ENCODE data around the gene BEND7.

Gene BEND7

GRCh38 chr10:13520194-13520593 lies 8.6 kb downstream of the BEND7 start:
- DNase-seq, result no peak

DNA sequence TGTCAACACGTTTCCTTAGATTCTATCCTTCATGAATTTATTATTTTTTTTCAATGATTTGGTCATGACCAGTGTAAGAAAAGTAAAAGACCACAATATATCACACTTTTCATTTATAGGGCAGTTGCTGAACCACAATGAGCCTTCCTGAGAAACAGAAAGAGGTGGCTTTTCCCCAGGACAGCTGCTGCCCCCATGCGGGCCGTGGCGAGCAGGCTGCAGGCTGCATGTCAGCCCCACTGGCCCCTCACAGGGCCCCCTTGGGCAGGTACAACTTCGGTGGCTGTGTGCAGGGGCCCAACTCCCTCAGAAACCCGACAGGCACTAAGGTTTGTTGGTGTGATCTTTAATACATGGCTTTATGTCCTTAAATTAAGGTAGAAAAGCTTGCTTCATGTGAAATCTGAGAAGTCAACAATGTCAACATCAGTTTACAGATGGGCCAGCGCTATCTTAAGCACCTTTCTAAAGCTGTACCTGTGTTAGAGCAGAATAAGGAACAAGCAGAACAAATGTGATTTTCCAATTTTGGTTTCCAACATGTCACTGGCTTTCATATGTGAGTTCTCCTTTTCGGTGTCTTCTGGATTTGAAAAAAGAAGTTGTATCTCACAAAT lies 10.6 kb downstream of the BEND7 start:
- DNase-seq, result no peak

DNA sequence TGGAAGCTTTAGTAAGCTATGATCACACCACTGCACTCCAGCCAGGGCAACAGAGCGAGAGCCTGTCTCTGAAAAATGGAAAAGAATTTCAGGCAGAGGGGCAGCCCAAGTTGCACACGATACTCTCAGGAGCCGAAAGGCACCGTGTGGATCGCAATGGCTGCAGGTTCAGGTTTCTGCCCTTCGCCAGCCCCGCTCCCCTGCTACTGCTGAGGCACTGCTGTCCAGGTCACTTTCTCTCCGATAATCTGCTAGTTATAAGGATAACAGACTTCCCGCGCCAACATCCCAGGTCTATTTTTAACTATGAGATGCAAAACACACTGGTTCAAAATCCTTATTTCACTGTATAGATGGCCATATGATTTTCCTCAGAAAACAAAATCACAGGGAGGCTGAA lies 11.1 kb downstream of the BEND7 start:
- DNase-seq, result no peak

DNA sequence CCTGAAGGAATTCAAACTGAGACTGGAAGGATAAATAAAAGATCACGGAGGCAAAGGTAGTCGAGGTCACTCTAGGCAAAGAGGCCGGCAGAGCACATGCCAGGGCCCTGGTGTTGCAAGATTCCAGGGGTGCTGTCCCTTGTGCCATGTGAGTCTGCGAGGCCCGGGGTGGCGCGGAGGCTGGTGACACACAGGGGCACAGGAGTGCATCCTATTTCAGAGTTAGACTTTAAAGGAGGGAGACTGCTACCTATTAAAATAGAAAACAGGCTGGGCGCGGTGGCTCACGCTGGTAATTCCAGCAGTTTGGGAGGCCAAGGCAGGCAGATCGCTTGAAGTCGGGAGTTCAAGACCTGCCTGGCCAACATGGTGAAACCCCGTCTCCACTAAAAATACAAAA lies 12.6 kb downstream of the BEND7 start:
- no peak for DNase-seq

GRCh38 chr10:13515467-13515866 lies 13.3 kb downstream of the BEND7 start:
- DNase-seq, result no peak

DNA sequence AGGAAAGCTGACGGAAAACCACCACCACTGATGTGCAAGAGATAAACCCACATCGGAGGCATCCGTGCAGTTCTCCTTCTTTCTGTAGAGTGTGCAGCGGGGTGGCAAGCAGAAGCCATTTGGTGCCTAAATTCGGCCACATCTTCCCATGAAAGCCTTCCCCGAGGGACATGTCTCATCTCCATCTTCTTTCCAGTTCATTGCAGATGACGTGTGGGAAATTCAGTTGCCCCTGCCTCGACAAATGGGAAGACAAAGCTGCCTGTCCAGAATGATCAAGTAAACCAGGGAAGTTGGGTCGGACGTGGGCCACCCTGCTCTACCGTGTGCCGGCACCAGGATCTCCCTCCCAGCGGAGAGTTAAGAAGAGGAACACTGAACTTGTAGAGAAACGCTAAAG lies 14.5 kb downstream of the BEND7 start:
- DNase-seq, result no peak

- no peak for DNase-seq
Observed at GRCh38 chr10:13512564-13512963, 16.2 kb downstream of the BEND7 start.

DNA sequence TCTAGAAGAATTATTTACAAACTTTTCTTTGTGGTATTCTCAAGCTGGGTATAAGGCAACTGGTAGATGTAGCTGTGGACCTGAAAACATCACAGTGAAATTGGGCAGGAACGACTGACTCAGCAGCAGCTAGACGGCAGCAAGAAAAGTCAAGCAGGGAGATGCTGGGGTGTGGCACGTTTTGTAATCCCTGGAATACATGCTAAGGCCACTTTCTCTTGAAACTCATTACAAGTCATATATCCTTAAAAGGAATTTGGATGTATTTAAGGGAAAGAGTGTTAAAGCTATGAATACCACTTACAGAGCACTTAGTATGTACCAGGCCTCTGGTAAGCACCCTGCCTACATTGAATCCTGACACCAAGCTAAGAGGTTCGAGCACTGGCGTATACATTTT lies 17.4 kb downstream of the BEND7 start:
- DNase-seq, result no peak

DNA sequence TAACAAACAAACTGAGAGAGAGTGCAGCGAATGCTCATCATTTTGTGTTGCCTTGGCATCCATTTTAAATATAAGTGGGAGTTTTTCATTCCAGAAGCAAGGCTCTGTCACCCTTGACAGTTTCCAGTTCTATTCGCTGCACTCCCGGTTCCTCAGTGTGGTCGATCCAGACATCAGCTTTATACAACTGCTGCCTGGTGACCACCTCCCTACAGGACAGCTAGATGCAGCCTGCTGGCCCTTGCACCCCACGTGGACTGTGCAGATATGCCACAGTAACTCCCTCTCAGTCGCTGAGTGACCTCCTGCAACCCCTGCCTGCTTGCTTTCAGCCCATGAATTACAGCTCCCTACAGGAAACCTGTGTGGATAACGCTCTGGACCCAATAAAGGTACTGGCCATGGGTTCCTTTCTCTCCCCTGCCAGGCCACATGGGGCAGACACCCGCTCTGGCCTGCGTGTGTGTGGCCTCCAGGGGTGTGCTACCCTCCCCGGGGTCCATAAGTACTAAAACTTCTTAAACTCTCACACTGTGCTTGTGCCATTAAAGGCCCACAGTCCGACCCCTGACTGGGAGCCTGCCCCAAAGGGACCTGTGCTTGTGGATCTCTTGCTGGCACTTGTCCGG lies 23.6 kb downstream of the BEND7 start:
- no peak for DNase-seq

GRCh38 chr10:13503745-13504463 lies 24.9 kb downstream of the BEND7 start:
- no peak for DNase-seq

DNA sequence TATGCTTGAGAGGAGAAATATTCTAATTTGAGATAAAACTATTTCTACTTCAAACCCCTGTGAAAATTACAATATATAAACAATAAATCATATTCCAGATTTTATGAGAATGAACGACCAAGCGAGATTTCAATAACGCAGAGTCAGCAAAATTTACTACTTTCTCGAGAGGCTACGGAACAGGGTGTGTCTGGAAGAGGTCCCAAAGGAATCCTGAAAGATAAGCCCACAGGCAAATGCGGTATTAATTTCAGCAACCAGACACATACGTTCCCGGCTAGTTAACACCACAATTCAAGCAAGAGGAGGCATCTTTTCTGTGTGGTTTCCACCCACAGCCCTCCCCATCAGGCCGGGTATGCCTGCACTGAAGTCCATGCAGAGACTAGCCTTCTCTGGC lies 26.4 kb downstream of the BEND7 start:
- DNase-seq, result no peak

DNA sequence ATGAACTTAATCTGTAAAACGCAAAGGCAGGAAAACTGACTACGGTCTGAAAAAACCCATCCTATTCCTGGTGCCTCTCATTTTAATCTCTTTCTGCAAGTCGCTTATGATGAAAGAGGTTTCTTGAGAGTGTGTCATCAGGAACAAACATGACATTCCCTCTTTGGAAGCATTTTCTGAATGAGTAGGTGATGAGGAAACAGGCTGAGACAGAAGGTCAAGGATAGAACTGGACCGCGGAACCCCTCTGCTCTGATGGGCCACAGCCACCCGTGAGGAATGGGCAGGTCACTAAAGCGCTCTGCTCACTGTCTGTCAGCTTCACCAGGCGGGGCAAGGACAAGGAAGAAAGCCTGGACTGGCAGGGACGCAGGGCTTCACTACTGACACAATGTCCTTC lies 28.6 kb downstream of the BEND7 start:
- no peak for DNase-seq

DNA sequence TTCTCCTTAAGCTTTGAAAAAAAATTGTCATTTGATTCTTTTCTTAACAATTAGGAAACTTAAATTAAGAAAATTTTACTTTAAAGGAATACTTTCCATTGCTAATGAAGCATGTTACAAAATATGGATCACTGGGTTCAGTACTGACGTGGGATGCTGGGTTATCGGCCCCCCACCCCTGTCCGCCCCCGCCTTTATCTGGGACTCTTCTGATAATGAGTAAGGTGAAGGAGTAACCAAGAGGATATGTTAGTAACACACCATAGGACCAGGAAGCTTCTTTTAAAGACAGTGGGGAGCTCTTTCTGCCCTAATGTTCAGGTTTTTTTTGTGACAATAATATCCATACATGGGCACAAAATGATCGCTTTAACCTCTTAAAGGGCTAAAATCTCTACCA lies 29.7 kb downstream of the BEND7 start:
- no peak for DNase-seq

- DNase-seq, result no peak
Observed at GRCh38 chr10:13496931-13497330, 31.9 kb downstream of the BEND7 start.

DNA sequence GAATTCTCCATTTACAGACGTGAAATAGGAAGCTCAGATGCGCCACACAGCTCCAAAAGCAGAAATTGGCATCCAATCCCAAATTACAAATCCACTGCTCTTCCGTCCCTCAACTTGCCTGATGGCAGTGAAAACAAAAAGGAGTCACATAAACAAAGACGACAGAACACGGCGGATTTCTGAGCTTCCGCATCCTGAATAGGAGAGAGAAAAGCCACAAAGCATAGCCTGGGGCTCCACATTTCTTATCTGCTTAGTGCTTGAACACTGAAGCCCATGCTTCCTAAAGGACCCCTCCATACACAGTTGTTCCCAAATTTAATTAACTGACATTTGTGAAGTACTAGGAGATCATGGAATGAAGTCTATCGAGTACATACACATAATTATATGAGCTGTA lies 32.6 kb downstream of the BEND7 start:
- DNase-seq, result no peak

GRCh38 chr10:13492493-13493180 lies 36.2 kb downstream of the BEND7 start:
- no peak for DNase-seq

GRCh38 chr10:13491747-13492360 lies 37.0 kb downstream of the BEND7 start:
- no peak for DNase-seq

DNA sequence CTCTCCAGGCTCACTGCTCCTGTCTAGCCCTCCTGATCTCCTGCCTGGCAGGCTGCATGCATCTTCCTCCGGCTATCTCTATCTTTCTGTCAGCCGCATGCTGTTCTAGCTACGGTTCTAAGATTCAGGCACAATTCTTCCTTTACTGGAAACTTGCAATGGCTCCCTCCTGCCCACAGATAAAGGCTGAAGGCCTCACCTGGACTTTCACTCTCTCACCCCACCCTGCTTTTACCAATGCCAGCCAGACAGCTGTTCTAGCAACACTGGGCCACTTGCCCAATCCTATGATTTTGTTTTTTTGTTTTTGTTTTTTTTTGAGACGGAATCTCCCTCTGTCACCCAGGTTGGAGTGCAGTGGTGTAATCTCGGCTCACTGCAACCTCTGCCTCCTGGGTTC lies 38.3 kb downstream of the BEND7 start:
- no peak for DNase-seq

DNA sequence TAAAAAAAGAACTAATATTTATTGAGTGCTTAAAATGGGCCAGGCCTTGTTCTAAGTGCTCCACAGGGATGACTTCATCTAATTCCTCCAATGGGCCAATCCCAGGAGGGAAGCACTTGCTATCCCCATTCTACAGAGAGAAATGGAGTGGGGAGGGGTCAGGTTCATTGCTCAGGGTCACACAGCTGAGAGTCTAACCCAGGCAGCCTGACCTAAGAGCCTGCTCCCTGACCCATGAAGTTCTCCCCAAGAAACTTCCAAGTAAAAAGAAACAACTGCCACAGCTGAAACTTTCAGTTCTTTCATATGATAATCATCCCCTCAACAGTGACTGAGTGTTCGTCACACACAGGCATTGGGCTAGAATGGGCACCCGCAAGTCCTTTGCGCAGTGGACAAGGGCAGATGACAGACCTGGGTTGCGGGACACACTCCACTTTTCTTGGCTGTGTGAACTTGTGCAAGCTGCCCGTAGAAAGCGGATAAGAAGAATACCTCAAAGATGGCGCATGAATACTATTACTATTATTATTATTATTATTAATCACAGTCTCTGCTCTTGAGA lies 39.7 kb downstream of the BEND7 start:
- no peak for DNase-seq

- DNase-seq, result no peak
Observed at GRCh38 chr10:13485623-13486022, 43.2 kb downstream of the BEND7 start.

GRCh38 chr10:13483951-13484350 lies 44.9 kb downstream of the BEND7 start:
- DNase-seq, result no peak

DNA sequence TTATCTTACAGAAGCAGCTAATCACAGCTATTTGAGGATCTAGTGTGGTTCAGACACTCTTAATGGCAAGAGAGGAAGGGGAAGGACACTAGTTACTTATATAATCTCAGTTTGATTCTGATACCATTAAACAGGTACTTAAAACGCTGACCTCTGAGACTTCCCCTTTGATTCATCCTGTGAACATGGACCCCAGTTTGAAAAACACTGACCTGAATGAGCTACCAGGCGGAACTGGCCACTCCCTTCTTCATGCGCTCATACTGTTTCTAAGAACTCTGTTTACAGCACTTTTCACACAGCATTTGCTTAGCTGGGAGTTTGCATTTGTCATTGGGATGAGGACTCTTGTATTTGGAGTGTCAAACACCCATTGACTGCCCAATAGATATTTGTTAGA lies 45.7 kb downstream of the BEND7 start:
- DNase-seq, result no peak

- no peak for DNase-seq
Observed at GRCh38 chr10:13481690-13482089, 47.1 kb downstream of the BEND7 start.
